HepG2 (cell line): ENCODE data around the gene IL17RC. TPM values are rescaled to one million over a fixed set of nuclear protein-coding genes. Genes with fewer than 3 reads are reported as not detected.
"Not testable (repeated sequence)": the region's sequence is repeated elsewhere in the genome, so short reads cannot be mapped to it uniquely, and the experiment has no call there.

Source experiments
- ATAC-seq: fragments of 200-7000 bp; cut with Tn5 transposase; 3 replicates; pipeline ENCODE4 v1.9.1; 2020; ENCODE audit warnings: mild to moderate bottlenecking, moderate library complexity
- BruUV-seq: library from RNA; stranded (reverse); fragments of 400-500 nt; replicated peaks from 2 replicates; lab custom pipeline; 2021; lab: Mats Ljungman, UMichigan
- CTCF ChIA-PET: fragments of 300-600 bp; formaldehyde crosslinking; extraction: SDS; loops from one replicate; lab custom pipeline; 2021; ENCODE audit warnings: low total read pairs, inconsistent platforms, low intra/inter-chr PET ratio; lab: Yijun Ruan, JAX
- POLR2A ChIA-PET: fragments of 350-600 bp; sonication (Branson Sonifier 250); formaldehyde crosslinking; loops from one replicate; lab custom pipeline; 2020; ENCODE audit warnings: antibody characterized with exemption, inconsistent platforms; lab: Yijun Ruan, JAX
- DNase-seq: peaks from one replicate; pipeline ENCODE4 v3.0.0-alpha.2; 2015; ENCODE audit warnings: low spot score
- FAIRE-seq: peaks from 3 replicates; lab custom pipeline; 2011; peaks lifted over from hg19 to GRCh38; lab: Jason Lieb, UNC
- H2AFZ ChIP-seq: one replicate; pipeline ENCODE4 v1.6.1; 2011; ENCODE audit warnings: low read length, inconsistent platforms
- H3K27ac ChIP-seq: fragments of 300-600 bp; 3 replicates; pipeline ENCODE4 v1.8.0; 2011; ENCODE audit warnings: mixed run types, mild to moderate bottlenecking, mixed read lengths, low read length, inconsistent platforms; ENCODE audit not compliant: insufficient read depth; ENCODE audit errors: extremely low read length
- H3K27me3 ChIP-seq, 2 experiments: fragments of 200-600 bp in 1 of 2; 2 replicates in 1 of 2; 3 replicates in 1 of 2; pipeline versions ENCODE4 v1.6.0 to v1.8.0; 2011; ENCODE audit warnings: low read length in 2 of 2, mild to moderate bottlenecking in 2 of 2, moderate library complexity in 2 of 2, inconsistent platforms in 1 of 2; ENCODE audit not compliant: insufficient read depth in 2 of 2, control insufficient read depth in 1 of 2
- H3K36me3 ChIP-seq, 2 experiments: fragments of 200-600 bp in 1 of 2; replicated peaks in 1 of 2; 2 replicates in 1 of 2; 3 replicates in 1 of 2; pipeline versions ENCODE4 v1.5.1 to v1.8.0; 2011; ENCODE audit warnings: low read length in 2 of 2, inconsistent platforms in 1 of 2; ENCODE audit not compliant: insufficient read depth in 2 of 2, control insufficient read depth in 1 of 2
- H3K4me1 ChIP-seq: 2 replicates; pipeline ENCODE4 v1.5.1; 2012; ENCODE audit warnings: low read length, inconsistent platforms; ENCODE audit not compliant: insufficient read depth
- H3K4me2 ChIP-seq: 2 replicates; pipeline ENCODE4 v1.6.0; 2011; ENCODE audit warnings: low read depth, low read length, inconsistent platforms
- H3K4me3 ChIP-seq, 3 experiments: fragments of 200-600 bp in 1 of 3; sonication (generic), shearing (Covaris generic) in 1 of 3; replicated peaks in 1 of 3; 2 replicates each; pipeline ENCODE4 v1.5.1; 2011 to 2016; ENCODE audit warnings: low read length in 3 of 3, inconsistent platforms in 2 of 3, low read depth in 2 of 3, mild to moderate bottlenecking in 2 of 3, control low read depth in 1 of 3, mixed read lengths in 1 of 3; ENCODE audit not compliant: insufficient read depth in 1 of 3
- H3K79me2 ChIP-seq: one replicate; pipeline ENCODE4 v1.6.1; 2011; ENCODE audit warnings: low read length, inconsistent platforms; ENCODE audit not compliant: insufficient read depth
- H3K9ac ChIP-seq: 2 replicates; pipeline ENCODE4 v1.6.0; 2011; ENCODE audit warnings: mild to moderate bottlenecking, low read depth, low read length, inconsistent platforms; ENCODE audit not compliant: insufficient read depth
- H3K9me3 ChIP-seq: 2 replicates; pipeline ENCODE4 v1.5.1; 2012; ENCODE audit warnings: mild to moderate bottlenecking, low read length
- H4K20me1 ChIP-seq: 2 replicates; pipeline ENCODE4 v1.6.0; 2011; ENCODE audit warnings: inconsistent platforms, mild to moderate bottlenecking, low read length, moderate library complexity; ENCODE audit not compliant: insufficient read depth
- BORCS8-MEF2B ChIP-seq: sonication (generic); formaldehyde crosslinking; IDR thresholded peaks from 2 replicates; pipeline ENCODE4 v1.8.0; 2022; ENCODE audit warnings: mild to moderate bottlenecking, missing genetic modification reagents
- EHMT2 ChIP-seq: fragments of 200-600 bp; sonication (generic); IDR thresholded peaks from 2 replicates; pipeline ENCODE4 v1.7.0; 2017; ENCODE audit warnings: antibody characterized with exemption, low read depth, low read length, borderline replicate concordance
- FOXK1 ChIP-seq: sonication (generic); formaldehyde crosslinking; IDR thresholded peaks from 2 replicates; pipeline ENCODE4 v1.4.0; 2020; ENCODE audit warnings: low read depth, missing genetic modification reagents, borderline replicate concordance
- HNRNPUL1 ChIP-seq: fragments of 200-400 bp; formaldehyde crosslinking; IDR thresholded peaks from 2 replicates; pipeline ENCODE4 v1.6.1; 2017; ENCODE audit warnings: low read depth, mild to moderate bottlenecking, low read length, moderate library complexity
- KDM2A ChIP-seq: sonication (generic); formaldehyde crosslinking; IDR thresholded peaks from 2 replicates; pipeline ENCODE4 v1.4.0; 2020; ENCODE audit warnings: low read depth, missing genetic modification reagents, borderline replicate concordance
- RORA ChIP-seq: sonication (generic); formaldehyde crosslinking; IDR thresholded peaks from 2 replicates; pipeline ENCODE4 v1.5.0; 2020; ENCODE audit warnings: mild to moderate bottlenecking, missing genetic modification reagents, moderate library complexity
- SP4 ChIP-seq: sonication (generic); formaldehyde crosslinking; IDR thresholded peaks from 2 replicates; pipeline ENCODE4 v1.8.1; 2023; ENCODE audit warnings: mild to moderate bottlenecking, missing genetic modification reagents
- ZBTB7A ChIP-seq: sonication (generic); formaldehyde crosslinking; IDR thresholded peaks from 2 replicates; pipeline ENCODE4 v1.8.0; 2022; ENCODE audit warnings: mild to moderate bottlenecking, missing genetic modification reagents
- ZFX ChIP-seq: sonication (generic); formaldehyde crosslinking; IDR thresholded peaks from 2 replicates; pipeline ENCODE4 v1.4.0; 2020; ENCODE audit warnings: mild to moderate bottlenecking, low read depth, missing genetic modification reagents, moderate library complexity
- ZNF768 ChIP-seq: sonication (generic); formaldehyde crosslinking; IDR thresholded peaks from 2 replicates; pipeline ENCODE4 v1.4.0; 2020; ENCODE audit warnings: missing genetic modification reagents
- WGBS: methylation state at CpG from one replicate; pipeline ENCODE4 v1.1.6; 2017; ENCODE audit warnings: low lambda C conversion rate; 5-methylcytosine and 5-hydroxymethylcytosine counted together
- in situ Hi-C: cut with HindIII; loops from 2 replicates; pipeline ENCODE4 v1.10.0; 2017; ENCODE audit warnings: low pct_unique_long_range_greater_than_20kb; ENCODE audit not compliant: extremely low pct_ligation_motif_present
- intact Hi-C: fragments of 100-400 bp; cut with micrococcal nuclease; formaldehyde crosslinking; loops from one replicate; pipeline ENCODE4 v1.10.0; 2022; ENCODE audit not compliant: unreplicated experiment
- polyA plus RNA-seq, 8 experiments: library from polyadenylated mRNA; depleted of rRNA in 3 of 8; stranded (reverse) in 7 of 8; unstranded in 1 of 8; fragments of >200 nt; fragmentation: Illumina TruSeq in 4 of 8; extraction: Trizol in 4 of 8; gene quantifications; 2 replicates each; pipeline versions ENCODE4 v1.2.1 to v1.2.3, GENCODE V29; 2011 to 2016; ENCODE audit warnings: low read depth in 4 of 8, missing spikeins in 1 of 8, mixed read lengths in 1 of 8; ENCODE audit not compliant: insufficient read depth in 1 of 8
- total RNA-seq, 5 experiments: library from RNA; depleted of rRNA; stranded (reverse); fragments of >200 nt; fragmentation: Illumina TruSeq; extraction: Trizol; gene quantifications; 2 replicates each; pipeline ENCODE4 v1.2.3, GENCODE V29; 2016; ENCODE audit warnings: low read depth in 1 of 5
- TF ChIP-seq, protein P1 (sequence below): sonication (generic); formaldehyde crosslinking; conservative IDR thresholded peaks from 2 replicates; pipeline ENCODE4 v1.8.0; 2022; ENCODE audit warnings: mild to moderate bottlenecking, moderate library complexity, missing genetic modification reagents
- TF ChIP-seq, protein P2 (sequence below): sonication (generic); formaldehyde crosslinking; IDR thresholded peaks from 2 replicates; pipeline ENCODE4 v1.5.0; 2020; ENCODE audit warnings: missing genetic modification reagents

IL17RC gene
- total and polyA plus RNA-seq, 2 of the 13 experiments (the other 11 are each of a cell fraction or from before 2014, with no cell fraction given): 20.7 to 24.0 TPM

DNA sequence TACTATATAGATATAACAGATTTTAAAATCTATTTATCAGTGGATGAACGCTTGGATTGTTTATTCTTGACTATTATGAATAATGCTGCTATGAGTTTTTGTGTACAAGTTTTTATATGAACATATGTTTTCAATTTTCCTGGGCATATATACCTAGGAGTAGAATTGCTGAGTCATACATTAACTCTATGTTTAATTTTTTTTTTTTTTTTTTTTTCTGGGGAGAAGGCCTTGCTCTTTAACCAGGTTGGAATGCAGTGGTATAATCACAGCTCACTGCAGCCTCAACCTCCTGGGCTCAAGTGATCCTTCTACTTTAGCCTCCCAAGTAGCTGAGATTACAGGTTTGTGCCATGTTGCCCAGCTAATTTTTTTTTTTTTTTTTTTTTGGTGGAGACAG, 45.9 kb upstream of the IL17RC start (continued):
- no peak for TF ChIP-seq ZNF768 (CRISPR knock-in tag)
- TF ChIP-seq, protein P1, sequence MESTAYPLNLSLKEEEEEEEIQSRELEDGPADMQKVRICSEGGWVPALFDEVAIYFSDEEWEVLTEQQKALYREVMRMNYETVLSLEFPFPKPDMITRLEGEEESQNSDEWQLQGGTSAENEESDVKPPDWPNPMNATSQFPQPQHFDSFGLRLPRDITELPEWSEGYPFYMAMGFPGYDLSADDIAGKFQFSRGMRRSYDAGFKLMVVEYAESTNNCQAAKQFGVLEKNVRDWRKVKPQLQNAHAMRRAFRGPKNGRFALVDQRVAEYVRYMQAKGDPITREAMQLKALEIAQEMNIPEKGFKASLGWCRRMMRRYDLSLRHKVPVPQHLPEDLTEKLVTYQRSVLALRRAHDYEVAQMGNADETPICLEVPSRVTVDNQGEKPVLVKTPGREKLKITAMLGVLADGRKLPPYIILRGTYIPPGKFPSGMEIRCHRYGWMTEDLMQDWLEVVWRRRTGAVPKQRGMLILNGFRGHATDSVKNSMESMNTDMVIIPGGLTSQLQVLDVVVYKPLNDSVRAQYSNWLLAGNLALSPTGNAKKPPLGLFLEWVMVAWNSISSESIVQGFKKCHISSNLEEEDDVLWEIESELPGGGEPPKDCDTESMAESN (CRISPR knock-in tag): no peak
- no peak for TF ChIP-seq RORA (CRISPR knock-in tag)
- TF ChIP-seq EHMT2: no peak
- TF ChIP-seq ZFX: no peak
- TF ChIP-seq, protein P2, sequence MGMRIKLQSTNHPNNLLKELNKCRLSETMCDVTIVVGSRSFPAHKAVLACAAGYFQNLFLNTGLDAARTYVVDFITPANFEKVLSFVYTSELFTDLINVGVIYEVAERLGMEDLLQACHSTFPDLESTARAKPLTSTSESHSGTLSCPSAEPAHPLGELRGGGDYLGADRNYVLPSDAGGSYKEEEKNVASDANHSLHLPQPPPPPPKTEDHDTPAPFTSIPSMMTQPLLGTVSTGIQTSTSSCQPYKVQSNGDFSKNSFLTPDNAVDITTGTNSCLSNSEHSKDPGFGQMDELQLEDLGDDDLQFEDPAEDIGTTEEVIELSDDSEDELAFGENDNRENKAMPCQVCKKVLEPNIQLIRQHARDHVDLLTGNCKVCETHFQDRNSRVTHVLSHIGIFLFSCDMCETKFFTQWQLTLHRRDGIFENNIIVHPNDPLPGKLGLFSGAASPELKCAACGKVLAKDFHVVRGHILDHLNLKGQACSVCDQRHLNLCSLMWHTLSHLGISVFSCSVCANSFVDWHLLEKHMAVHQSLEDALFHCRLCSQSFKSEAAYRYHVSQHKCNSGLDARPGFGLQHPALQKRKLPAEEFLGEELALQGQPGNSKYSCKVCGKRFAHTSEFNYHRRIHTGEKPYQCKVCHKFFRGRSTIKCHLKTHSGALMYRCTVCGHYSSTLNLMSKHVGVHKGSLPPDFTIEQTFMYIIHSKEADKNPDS (CRISPR knock-in tag): no peak
- no peak for TF ChIP-seq BORCS8-MEF2B (CRISPR knock-in tag)
- TF ChIP-seq FOXK1 (CRISPR knock-in tag): no peak
- TF ChIP-seq ZBTB7A: no peak
- TF ChIP-seq SP4 (CRISPR knock-in tag): no peak
- no peak for TF ChIP-seq KDM2A (CRISPR knock-in tag)
- no peak for TF ChIP-seq HNRNPUL1

DNA sequence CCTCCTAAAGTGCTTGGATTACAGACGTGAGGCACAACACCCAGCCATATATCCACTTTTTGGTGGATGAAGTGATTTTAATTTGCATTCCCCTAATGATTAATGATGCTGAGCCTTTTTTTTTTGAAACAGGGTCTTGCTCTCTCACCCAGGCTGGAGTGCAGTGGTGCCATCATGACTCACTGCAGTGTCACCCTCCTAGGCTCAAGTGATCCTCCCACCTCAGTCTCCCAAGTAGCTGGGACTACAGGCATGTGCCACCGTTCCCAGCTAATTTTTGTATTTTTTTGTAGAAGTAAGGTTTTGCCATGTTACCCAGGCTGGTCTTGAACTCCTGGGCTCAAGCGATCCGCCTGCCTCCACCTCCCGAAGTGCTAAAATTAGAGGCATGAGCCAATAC, 44.8 kb upstream of the IL17RC start:
- CTCF ChIA-PET, H3K27ac ChIP-seq, ATAC-seq, FAIRE-seq, H3K36me3 ChIP-seq, H2AFZ ChIP-seq, H3K9ac ChIP-seq, H3K4me2 ChIP-seq, BruUV-seq, H3K27me3 ChIP-seq, H3K9me3 ChIP-seq, POLR2A ChIA-PET, H4K20me1 ChIP-seq, H3K79me2 ChIP-seq, DNase-seq, H3K4me3 ChIP-seq, in situ Hi-C loops, intact Hi-C loops: not testable (repeated sequence)
- peaks cover 18% of the 10 kb centered on the region for H3K4me1 ChIP-seq
- 100% methylated on average over 5 of the region's 5 CpGs for WGBS
